ENCODE measurements around the gene CMYA5.

The CMYA5 gene

DNA sequence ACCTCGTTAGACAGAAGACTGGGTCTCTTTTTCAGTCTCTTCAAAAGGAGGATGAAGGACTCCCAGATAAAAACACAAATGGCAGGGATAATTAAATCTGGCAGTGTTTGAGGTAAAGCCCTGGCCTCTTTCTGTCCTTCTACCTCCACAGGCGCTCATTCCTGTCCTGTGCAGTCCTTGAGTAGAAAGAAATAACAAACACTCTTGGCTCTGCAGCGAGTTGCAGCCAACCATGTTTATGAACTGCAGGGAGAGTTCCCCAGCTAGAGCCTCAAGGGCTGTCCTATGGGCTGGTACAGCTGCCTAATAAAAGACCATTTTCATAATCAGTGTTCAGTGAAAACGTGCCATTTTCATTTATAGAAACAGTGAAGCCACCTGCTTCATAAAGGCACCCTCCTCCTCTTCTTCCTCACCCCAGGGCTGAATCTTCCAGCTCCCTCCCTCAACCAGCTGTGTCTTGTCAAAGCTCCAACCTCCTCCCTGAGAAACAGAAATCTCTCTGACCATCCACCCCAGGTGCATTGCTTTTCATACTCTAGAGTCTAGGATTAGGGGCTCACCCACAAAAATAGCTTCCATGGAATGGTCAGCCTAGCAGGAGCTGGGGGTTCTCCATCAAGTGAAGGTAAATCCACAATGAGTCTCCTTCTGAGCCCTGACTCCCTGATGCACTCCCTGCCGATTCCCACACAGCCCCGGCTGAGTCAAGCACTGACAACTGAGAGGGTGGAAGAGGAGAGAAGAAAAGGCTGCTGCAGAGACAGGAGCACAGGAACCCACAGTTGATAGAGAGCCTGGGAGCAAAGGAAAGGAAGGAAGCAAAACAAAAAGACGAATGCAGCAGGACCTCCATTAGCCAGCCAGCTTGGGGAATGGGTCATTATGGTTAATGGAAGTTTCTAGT, 150.7 kb downstream of the CMYA5 start:
- no peak overlapping the region for H3K4me3 ChIP-seq (ENCODE audit: low read length)
- no peak for TF ChIP-seq ZNF274 (IDR thresholded peaks at IDR 0.05; ENCODE audit: low read depth, low read length)

DNA sequence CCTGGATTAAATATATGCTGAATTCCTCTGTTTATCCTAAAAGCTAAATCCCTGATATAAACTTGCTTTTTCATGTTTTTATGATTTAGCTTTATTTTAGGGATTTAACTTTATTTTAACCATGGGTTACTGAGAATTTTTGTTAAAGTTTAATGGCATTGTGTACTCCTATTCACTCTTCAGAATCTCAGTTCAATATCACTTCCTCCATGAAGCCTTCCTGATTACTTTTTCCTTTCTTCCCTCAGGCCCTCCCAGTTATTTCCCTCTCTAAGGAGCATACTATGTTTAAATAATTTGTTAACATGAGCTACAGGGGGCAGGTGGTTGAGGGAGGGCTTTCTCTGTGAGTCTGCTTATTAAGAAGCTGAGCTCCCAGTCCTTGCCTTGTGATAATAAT, 151.5 kb downstream of the CMYA5 start:
- TF ChIP-seq ZNF274 (IDR thresholded peaks at IDR 0.05; ENCODE audit: low read depth, low read length) = no peak
- H3K4me3 ChIP-seq (ENCODE audit: low read length) = no peak overlapping the region

DNA sequence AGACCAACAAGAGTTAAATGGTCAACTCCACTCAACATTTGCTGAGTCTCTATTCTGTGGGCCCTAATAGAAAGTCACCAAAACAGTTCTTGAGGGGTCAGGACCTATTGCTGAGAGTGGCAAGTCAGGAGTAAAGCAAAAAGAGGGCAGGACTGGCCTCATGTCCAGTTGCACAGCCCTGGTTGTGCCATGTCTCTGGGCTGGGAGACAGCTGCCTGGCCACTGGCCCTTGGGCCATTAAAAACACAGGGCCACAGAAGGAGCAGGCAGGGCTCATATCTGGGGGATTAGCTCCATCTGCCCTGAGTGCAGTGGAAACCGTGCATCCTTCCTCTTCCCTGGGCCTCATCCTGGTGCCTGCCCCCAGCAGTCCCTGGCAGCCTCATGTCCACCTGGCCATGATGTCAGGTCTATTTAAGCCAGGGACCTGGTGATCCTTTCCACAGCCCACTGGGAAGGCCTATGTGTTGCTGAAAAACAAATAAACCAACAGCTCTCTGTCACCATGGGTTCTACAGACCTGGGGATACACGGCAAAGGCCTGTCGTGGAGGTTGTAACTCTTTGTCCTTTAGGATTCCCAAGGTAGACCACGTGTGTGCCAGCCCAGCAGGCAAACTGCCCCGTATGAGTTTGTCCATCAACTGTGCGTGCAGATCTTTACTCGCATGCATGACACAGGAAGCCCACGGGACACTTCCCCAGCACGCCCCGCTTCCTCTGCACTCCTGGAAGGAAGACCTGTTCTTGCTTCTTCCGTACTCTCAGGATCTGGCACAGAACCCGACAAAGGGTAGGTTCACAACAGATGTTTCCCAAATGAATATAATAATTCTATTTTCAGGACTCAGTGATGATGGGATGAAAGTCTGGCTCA, 152.6 kb downstream of the CMYA5 start:
- no peak overlapping the region for H3K4me3 ChIP-seq (ENCODE audit: low read length)
- TF ChIP-seq ZNF274 (IDR thresholded peaks at IDR 0.05; ENCODE audit: low read depth, low read length) = no peak

DNA sequence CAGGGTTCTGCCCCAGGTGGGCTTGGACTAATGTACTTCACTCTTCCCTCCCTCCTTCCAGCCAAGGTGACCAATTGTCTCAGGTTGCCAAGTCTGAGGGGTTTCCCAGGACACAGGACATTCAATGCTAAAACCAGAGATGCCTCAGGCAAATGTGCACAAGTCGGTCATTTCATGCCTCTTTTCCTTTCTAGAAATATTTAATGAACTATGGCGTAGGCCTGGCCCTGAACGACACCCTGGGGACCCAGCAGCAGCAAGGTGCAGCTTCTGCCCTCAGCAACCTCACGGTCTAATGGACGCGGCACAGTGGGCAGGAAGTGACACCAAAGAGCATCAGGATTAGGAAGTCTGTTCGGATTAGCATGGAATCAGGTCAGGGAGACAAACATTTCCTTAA, 153.4 kb downstream of the CMYA5 start:
- TF ChIP-seq ZNF274 (IDR thresholded peaks at IDR 0.05; ENCODE audit: low read depth, low read length) = no peak
- no peak overlapping the region for H3K4me3 ChIP-seq (ENCODE audit: low read length)

DNA sequence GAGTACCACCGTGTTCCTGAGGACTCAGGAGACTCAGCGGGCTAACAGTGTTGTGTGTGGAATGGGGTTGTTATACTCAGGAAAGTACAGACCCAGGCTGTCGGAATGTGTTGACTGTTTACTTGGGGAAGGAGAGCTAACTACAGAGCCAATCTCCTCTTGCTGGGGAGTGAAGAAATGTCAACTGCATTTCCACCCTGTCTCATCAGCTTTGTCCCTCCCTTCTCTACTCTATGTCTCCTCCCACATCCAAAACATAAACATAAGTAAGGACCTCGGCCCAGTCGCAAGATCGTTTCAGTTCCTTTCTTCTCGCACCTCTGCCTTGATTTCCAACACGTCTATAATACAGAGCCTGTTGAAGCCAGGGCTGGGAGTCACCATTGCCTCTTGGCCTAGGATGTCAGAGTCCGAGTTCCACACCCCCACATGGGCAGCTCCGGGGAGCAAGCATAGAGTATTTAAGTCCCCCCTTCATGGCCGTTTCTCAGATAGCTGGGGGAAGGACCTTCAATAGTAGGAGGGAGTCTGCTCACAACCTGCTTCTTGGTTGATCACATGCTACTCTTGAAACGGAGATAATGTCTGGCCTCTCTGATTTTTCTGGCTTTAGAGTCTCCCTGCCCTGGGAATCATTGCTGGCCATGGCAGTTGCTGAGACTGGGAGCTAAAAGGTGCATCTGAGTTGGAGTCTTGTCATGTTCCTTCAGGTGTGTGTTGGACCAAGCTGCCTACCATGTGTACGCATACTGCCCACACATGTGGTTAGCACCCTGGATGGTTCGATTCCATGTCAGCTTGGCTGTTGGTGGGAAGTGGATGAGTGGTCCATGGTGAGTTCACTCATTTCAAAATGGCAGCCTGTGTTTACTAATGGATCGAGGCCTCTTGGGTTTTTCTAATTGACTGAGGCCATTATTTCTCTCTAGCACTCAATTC, 154.1 kb downstream of the CMYA5 start:
- H3K4me3 ChIP-seq (ENCODE audit: low read length) = no peak overlapping the region
- no peak for TF ChIP-seq ZNF274 (IDR thresholded peaks at IDR 0.05; ENCODE audit: low read depth, low read length)

DNA sequence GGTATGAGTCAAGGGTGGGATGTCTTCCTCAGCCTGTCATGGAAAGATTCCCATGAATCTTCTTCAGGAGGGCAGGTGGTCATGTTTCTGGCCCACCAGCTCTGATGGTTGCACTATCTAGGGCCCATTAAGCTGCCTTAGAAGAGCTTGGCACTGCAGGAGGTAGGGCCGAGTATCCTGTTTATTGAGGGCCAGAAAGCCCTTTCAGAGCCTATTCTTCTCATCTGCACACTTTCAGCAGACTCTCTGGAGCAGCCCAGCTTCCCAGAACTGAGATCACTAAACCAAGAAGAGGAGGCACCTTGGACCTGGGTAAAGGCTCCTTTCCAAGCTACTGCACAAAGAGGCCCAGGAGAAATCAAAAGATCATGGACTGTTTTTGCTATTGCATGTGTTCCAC, 154.9 kb downstream of the CMYA5 start:
- TF ChIP-seq ZNF274 (IDR thresholded peaks at IDR 0.05; ENCODE audit: low read depth, low read length) = no peak
- no peak overlapping the region for H3K4me3 ChIP-seq (ENCODE audit: low read length)

DNA sequence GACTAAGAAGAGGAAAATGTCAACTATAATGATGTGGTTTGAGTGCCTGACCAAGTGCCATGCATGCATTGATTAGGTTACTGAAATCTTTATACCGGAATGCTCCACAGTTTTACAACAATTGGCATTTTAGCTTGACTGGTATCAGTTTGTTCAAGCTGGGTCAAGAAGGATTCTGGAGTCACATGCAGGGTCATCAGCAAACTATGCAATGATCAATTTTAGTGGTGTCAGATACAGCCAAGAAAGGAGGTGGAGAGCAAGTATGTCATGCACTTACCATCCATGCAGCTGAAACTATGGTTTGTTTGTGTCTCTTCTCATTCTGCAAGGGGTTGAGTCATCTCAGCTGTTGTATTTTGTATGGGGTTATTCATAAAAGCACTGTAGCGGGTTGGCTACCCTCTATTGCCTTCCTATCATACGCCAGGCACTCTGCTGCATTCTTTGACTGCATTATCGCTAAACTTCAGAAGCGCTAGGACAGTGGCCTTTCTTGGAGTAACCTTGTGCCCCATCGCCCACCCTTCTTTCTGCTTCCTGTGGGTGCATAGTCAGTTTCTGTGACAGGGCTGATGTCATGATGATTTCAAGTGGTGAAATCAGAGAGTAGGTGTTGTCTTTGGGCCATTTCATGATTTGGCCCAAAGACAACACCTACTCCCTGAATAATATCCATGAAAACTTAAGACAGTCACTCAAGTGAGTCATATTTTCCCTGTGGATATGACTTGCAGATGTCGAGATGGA, 156.0 kb downstream of the CMYA5 start:
- TF ChIP-seq ZNF274 (IDR thresholded peaks at IDR 0.05; ENCODE audit: low read depth, low read length) = no peak
- H3K4me3 ChIP-seq (ENCODE audit: low read length) = no peak overlapping the region

DNA sequence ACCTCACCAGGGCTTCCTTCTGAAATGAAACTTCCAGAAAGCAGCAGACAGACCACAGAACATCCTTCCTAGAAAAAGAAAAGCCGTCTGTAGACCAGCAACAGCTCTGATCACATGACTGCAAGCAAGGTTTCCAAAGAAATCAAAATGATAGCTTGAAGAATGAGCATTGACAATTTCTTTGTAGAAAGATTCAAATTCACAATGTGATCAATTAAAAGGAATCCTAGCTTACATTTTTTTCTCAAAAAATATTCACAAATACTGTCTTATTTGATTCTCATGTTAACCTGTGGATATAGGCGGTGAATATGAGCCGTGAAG, 156.5 kb downstream of the CMYA5 start:
- no peak overlapping the region for H3K4me3 ChIP-seq (ENCODE audit: low read length)
- no peak for TF ChIP-seq ZNF274 (IDR thresholded peaks at IDR 0.05; ENCODE audit: low read depth, low read length)

DNA sequence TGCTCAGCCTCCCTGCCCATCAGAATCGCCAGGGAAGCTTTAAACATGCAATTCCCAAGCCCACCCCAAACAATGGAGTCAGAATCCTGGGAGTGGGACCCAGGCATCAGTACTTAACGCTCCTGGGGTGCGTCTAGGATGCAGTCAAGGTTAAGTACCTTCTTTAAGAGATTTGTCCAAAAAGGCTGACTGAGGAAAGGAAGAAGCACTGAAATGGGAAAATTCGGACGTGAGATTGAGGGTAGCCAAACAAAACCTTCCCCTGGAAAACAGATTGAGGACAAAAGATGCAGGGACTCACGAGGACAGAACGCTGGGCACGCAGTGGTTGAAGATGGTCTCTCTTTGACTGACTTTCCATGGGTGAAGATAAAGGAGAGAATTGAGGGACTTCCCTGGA, 157.9 kb downstream of the CMYA5 start:
- no peak for TF ChIP-seq ZNF274 (IDR thresholded peaks at IDR 0.05; ENCODE audit: low read depth, low read length)
- no peak overlapping the region for H3K4me3 ChIP-seq (ENCODE audit: low read length)

DNA sequence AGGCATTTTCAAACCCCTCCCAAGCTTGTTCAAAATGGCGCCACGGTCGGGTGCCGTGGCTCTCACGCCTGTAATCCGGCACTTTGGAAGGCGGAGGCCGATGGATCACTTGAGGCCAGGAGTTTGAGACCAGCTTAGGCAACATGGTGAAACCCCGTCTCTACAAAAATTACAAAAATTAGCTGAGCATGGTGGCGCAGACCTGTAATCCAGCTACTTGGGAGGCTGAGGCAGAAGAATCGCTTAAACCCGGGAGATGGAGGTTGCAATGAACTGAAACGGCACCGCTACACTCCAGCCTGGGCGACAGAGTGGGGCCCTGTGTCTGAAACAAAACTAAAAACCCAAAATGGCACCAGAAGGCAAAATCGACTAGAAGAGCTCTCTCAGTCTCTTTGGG, 159.4 kb downstream of the CMYA5 start:
- no peak for TF ChIP-seq ZNF274 (IDR thresholded peaks at IDR 0.05; ENCODE audit: low read depth, low read length)
- H3K4me3 ChIP-seq (ENCODE audit: low read length) = no peak overlapping the region
